Inferior parietal cortex (tissue), 1 donor: ENCODE results near the gene KLB.
A peak's percentile ranks its signal among the peaks of the same experiment; 100 is the strongest.
"Not testable (repeated sequence)": the region's sequence is repeated elsewhere in the genome, so short reads cannot be mapped to it uniquely, and the experiment has no call there.

Source experiments
- DNase-seq: peaks from one replicate; pipeline ENCODE4 v3.0.0-alpha.2; 2016; ENCODE audit errors: extremely low spot score

KLB gene

GRCh38 chr4:39406763-39407583, at the start of gene KLB:
TSS of gene KLB (plus strand) at chr4:39406930. CDS start at chr4:39406950, 20 bp downstream.
- DNase-seq, result no peak

GRCh38 chr4:39357002-39357401, 49.7 kb upstream of the KLB start:
- no peak for DNase-seq

GRCh38 chr4:39360611-39361010, 46.1 kb upstream of the KLB start:
- not testable (repeated sequence) for DNase-seq

DNA sequence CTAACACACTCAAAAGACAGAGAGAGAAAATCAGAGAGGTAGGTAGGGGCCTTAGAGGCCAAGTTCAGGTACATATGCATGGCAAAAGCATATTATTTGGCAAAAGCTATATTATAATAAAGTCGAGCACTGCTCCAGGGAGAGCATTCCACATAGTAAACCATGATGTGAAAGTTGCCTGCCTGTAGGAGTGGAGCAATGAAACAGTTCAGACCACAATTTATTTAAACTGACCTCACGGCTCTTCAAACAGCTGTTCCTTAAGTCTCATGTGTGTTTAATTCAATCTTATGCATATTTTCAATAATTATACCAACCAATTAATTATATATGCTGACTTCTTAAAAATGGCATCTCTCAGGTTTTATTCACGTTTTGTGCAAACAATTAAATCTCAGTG, 43.9 kb upstream of the KLB start:
- DNase-seq, result no peak

GRCh38 chr4:39363773-39364393, 42.8 kb upstream of the KLB start:
- DNase-seq, result no peak

DNA sequence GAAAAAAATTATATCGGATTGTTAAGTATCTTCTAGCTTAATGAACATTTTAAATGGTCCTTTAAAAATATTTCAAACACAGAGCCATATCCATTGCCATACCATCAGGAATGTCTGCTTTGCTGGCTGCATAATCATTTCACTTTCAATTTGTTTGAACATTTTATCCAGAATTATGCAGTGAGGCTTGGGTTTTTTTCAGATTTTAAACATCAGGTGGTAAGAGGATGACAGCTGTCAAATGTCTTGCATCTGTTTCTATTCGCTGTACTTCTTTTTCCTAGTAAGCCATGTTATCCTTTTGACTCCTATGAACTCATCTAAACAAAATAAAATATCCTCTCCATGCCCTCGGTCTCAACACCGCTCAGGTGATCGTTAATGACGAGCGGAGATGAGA, 41.4 kb upstream of the KLB start:
- no peak for DNase-seq

GRCh38 chr4:39365830-39366771, 40.6 kb upstream of the KLB start, which contains the start of gene RFC1:
TSS of gene RFC1 (minus strand) at chr4:39366362. CDS start at chr4:39366241, 121 bp downstream.
- peak; percentile 89 for DNase-seq

- no peak for DNase-seq
Measured at GRCh38 chr4:39367166-39367565, 39.6 kb upstream of the KLB start.

DNA sequence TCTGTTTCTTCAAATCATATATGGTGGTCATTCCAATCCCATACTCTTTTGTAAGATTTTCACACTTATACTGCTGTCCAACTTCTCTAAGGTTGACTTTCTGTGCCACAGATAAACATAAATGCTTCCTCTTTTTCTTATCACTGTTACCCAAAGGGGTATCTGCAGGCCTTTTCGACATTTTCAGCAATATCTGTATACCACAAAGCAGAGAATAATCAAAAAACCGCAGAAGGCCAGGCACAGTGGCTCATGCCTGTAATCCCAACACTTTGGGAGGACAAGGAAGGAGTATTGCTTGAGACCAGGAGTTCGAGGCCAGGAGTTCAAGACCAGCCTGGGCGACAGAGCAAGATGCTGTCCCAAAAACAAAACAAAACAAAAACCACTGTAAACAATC, 37.4 kb upstream of the KLB start:
- no peak for DNase-seq

GRCh38 chr4:39371209-39371608, 35.5 kb upstream of the KLB start:
- DNase-seq, result not testable (repeated sequence)

- no peak for DNase-seq
Measured at GRCh38 chr4:39375478-39375877, 31.3 kb upstream of the KLB start.

- DNase-seq, result no peak
Measured at GRCh38 chr4:39383690-39384089, 23.0 kb upstream of the KLB start.

GRCh38 chr4:39384563-39384962, 22.2 kb upstream of the KLB start:
- DNase-seq, result no peak

DNA sequence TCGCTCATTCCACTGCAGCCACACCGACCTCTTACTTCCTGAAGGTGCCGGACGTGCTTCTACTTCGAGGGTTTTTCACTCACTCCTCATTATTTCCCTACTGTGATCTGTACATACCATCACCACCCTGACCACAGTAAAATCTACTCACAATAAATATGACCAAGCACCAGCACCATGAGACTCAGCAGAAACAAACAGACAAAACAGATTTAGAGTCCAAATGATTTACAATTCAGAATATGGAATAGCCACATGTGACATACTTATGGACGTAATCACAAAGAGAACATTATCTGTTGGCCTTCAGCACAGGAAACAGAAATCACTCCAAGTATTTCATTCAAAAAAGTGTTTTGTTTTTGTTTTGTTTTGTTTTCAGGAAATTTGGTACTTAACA, 16.1 kb upstream of the KLB start:
- no peak for DNase-seq

- no peak for DNase-seq
Measured at GRCh38 chr4:39394706-39395105, 12.0 kb upstream of the KLB start.

DNA sequence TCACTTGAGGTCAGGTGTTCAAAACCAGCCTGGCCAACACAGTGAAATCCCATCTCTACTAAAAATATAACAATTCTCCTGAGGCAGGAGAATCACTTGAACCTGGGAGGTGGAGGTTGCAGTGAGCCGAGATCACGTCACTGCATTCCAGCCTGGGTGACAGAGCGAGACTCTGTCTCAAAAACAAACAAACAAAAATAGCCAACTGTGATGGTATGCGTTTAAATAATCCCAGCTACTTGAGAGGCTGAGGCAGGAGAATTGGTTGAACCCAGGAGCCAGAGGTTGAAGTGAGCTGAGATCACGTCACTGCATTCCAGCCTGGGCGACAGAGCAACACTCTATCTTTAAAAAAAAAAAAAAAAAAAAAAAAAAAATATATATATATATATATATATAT, 5.1 kb upstream of the KLB start:
- DNase-seq, result not testable (repeated sequence)

GRCh38 chr4:39407584-39407885, 805 bp downstream of the KLB start:
- DNase-seq, result no peak

GRCh38 chr4:39410415-39410814, 3.7 kb downstream of the KLB start:
- DNase-seq, result no peak

DNA sequence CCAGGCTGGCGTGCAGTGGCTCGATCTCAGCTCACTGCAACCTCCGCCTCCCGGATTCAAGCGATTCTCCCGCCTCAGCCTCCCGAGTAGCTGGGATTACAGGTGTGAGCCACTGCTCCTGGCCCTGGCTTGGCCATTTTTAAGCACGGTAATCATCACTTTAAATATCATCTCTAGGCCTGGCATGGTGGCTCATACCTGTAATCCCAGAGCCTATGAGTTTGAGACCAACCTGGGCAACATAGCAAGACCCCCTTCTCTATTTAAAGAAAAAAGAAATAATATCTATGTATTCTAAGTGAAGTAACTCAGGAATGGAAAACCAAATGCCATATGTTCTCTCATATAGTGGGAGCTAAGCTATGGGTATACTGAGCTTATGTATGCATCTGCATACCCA, 4.8 kb downstream of the KLB start:
- not testable (repeated sequence) for DNase-seq

- DNase-seq, result no peak
Measured at GRCh38 chr4:39415678-39416283, 9.1 kb downstream of the KLB start.

DNA sequence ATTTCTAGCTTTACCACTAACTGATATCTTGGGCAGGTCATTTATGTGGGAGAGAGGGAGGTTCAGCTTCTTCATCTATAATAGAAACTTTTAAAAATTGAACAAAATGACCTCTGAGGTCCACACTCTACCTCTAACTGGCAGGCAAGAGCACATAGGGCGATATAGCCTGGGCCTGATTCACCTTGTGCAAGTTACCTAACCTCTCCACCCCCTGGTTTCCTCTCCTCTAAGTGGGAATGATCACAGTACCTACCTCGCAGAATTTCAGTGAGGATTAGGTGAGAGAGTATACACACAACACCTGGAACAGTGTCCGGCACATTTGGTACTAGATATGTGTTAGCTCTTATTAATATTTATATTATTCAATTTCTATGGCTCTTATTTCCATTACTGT, 15.5 kb downstream of the KLB start:
- DNase-seq, result no peak

DNA sequence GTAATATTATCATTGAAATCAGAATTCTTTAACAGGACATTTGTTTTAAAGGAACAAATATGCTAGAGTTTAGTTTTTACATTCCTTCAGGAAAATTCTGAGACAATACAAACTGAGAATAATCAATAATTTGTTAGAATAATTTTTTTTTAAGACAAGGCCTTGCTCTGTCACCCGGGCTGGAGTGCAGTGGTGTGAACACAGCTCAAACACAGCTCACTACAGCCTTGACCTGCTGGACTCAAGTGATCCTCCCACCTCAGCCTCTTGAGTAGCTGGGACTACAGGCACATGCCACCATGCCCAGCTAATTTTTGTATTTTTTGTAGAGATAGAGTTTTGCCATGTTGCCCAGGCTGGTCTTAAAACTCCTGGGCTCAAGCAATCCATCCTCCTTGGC, 18.6 kb downstream of the KLB start:
- not testable (repeated sequence) for DNase-seq
